Stimulated activated memory B cell treated with anti-CD40 and anti-IgM and Interleukin-4, amounts not matched to agents 10 μg/mL and 1 μg/mL and 100 μg/mL, for 72 hours (primary cell): ENCODE results near the gene GRK5.
"Not testable (repeated sequence)": the region's sequence is repeated elsewhere in the genome, so short reads cannot be mapped to it uniquely, and the experiment has no call there.

Source experiments
- ATAC-seq: fragments of 150-1000 bp; cut with Tn5 transposase; 2 replicates; pipeline ENCODE4 v1.10.0; 2021
- H3K27ac Mint-ChIP-seq: one replicate; pipeline ENCODE4 v1.8.0; 2022; ENCODE audit warnings: mild to moderate bottlenecking, mixed read lengths
- H3K27me3 Mint-ChIP-seq: one replicate; pipeline ENCODE4 v1.8.0; 2022; ENCODE audit warnings: mixed read lengths
- H3K36me3 Mint-ChIP-seq: one replicate; pipeline ENCODE4 v1.8.0; 2022; ENCODE audit warnings: mixed read lengths
- H3K4me1 Mint-ChIP-seq: one replicate; pipeline ENCODE4 v1.8.0; 2022; ENCODE audit warnings: mixed read lengths
- H3K4me3 Mint-ChIP-seq: one replicate; pipeline ENCODE4 v1.8.0; 2022; ENCODE audit warnings: mild to moderate bottlenecking, moderate library complexity, mixed read lengths
- H3K9me3 Mint-ChIP-seq: one replicate; pipeline ENCODE4 v1.8.0; 2022; ENCODE audit warnings: mixed read lengths

Gene GRK5

DNA sequence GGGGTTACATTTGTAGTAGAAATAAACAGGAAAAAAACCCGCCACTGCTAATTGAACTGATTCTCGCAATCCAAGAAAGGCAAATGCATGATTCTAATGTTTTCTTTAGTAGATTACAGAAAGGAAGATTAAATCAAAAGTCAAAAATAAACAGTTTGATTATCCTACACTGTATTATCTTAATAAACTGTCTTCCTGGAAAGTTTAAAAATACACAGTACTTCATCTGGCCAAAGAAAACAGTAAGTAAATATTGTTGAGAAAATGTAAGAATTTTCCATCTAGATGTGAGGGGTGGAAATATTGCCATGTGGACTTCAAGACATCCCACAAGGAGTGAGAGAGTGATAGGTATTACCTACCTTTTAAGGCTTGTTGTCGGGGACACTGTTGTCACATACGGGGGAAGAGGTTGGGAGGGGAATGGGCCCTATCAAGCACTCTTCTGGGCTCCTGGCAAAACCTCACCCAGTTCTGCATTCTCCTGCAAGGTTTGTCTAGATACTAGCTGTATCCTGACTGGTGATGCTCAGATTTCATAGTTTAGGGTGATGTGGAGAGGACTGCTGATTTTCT, 17.8 kb downstream of the GRK5 start:
- H3K27me3 Mint-ChIP-seq = no peaks in the 10 kb centered on the region
- no peak for ATAC-seq
- peaks cover 43% of the 10 kb centered on the region for H3K4me1 Mint-ChIP-seq
- no peak overlapping the region for H3K27ac Mint-ChIP-seq
- H3K36me3 Mint-ChIP-seq = peaks cover 6% of the 10 kb centered on the region
- no peaks in the 10 kb centered on the region for H3K9me3 Mint-ChIP-seq
- H3K4me3 Mint-ChIP-seq = no peak overlapping the region

DNA sequence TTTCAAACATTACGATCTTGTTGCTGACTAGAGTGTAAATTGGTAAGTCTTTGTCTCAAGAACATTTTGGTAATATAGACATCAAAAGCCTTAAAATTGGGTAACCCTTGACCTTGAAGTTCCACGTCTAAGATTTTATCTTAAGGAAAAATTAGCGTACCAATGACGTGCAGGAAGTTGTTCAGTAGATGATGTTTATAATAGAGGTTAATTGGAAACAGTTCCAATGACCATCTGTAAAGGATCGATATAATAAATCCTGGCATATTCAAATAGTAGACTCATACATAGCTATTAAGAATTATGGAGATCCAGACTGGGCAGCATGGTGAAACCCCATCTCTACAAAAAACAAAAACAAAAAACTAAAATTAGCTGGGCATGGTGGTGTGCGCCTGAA, 20.5 kb downstream of the GRK5 start:
- H3K9me3 Mint-ChIP-seq = no peaks in the 10 kb centered on the region
- H3K27ac Mint-ChIP-seq = no peak overlapping the region
- H3K4me1 Mint-ChIP-seq = peaks cover 47% of the 10 kb centered on the region
- H3K27me3 Mint-ChIP-seq = no peaks in the 10 kb centered on the region
- H3K4me3 Mint-ChIP-seq = no peak overlapping the region
- peaks cover 13% of the 10 kb centered on the region for H3K36me3 Mint-ChIP-seq
- no peak for ATAC-seq

DNA sequence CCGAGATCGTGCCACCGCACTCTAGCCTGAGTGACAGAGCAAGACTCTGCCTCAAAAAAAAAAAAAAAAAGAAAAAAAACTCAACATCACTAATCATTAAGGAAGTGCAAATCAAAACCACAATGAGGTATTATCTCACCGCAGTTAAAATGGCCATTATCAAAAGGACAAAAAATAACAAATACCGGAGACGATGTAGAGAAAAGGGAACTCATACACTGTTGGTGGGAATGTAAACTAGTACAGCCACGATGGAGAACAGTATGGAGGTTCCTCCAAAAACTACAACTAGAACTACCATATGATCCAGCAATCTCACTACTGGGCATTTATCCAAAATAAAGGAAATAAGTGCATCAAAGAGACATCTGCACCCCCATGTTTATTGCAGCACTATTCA, 24.3 kb downstream of the GRK5 start:
- peaks cover 76% of the 10 kb centered on the region for H3K4me1 Mint-ChIP-seq
- no peaks in the 10 kb centered on the region for H3K27me3 Mint-ChIP-seq
- H3K27ac Mint-ChIP-seq = no peak overlapping the region
- H3K4me3 Mint-ChIP-seq = no peak overlapping the region
- ATAC-seq = no peak
- peaks cover 13% of the 10 kb centered on the region for H3K36me3 Mint-ChIP-seq
- H3K9me3 Mint-ChIP-seq = no peaks in the 10 kb centered on the region

- not testable (repeated sequence) for H3K27me3 Mint-ChIP-seq, H3K9me3 Mint-ChIP-seq, ATAC-seq, H3K4me3 Mint-ChIP-seq
- Mint-ChIP-seq H3K4me1 (peaks cover 84% of the 10 kb centered on the region), H3K36me3 (peaks cover 13% of the 10 kb centered on the region), H3K27ac (peak overlapping the region; percentile 73)
Measured at GRCh38 chr10:119232439-119232838, 25.1 kb downstream of the GRK5 start.

- peaks cover 13% of the 10 kb centered on the region for H3K36me3 Mint-ChIP-seq
Measured at GRCh38 chr10:119233123-119233820, 25.9 kb downstream of the GRK5 start.

DNA sequence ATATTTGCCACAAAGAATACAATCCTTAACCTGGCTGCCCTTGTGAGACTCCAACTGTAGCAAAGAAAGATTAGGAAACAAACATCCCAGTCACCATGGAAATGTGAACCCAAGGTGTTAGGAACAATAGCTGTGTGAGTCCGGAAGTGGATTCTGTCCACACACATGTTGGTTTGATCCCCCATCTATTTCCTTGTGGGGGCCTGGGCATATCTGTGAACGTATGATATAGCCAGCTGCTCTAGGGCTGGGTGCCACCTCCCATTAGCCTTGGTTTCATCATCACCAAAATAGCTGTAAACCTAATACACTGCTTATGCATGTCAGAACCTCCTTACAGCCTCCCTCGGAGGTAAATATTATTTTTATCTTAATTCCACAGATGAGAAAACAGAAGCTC, 26.4 kb downstream of the GRK5 start:
- Mint-ChIP-seq H3K4me3 (no peak overlapping the region), H3K27me3 (no peaks in the 10 kb centered on the region), H3K9me3 (no peaks in the 10 kb centered on the region), H3K4me1 (peaks cover 89% of the 10 kb centered on the region), H3K27ac (peak overlapping the region; percentile 73), H3K36me3 (peaks cover 13% of the 10 kb centered on the region)
- ATAC-seq = no peak

More at GRCh38 chr10:119233123-119233820, 25.9 kb downstream of the GRK5 start:
- no peak for ATAC-seq
- H3K27me3 Mint-ChIP-seq = no peaks in the 10 kb centered on the region
- H3K4me1 Mint-ChIP-seq = peaks cover 90% of the 10 kb centered on the region
- peak overlapping the region; percentile 73 for H3K27ac Mint-ChIP-seq
- no peaks in the 10 kb centered on the region for H3K9me3 Mint-ChIP-seq
- H3K4me3 Mint-ChIP-seq = no peak overlapping the region

- Mint-ChIP-seq H3K9me3 (peaks cover 2% of the 10 kb centered on the region), H3K36me3 (peaks cover 6% of the 10 kb centered on the region), H3K27me3 (no peaks in the 10 kb centered on the region), H3K4me1 (peaks cover 77% of the 10 kb centered on the region), H3K4me3 (no peak overlapping the region), H3K27ac (peak overlapping the region; percentile 73)
- ATAC-seq = no peak
Measured at GRCh38 chr10:119235356-119235755, 28.0 kb downstream of the GRK5 start.

GRCh38 chr10:119237722-119238436, 30.5 kb downstream of the GRK5 start:
- Mint-ChIP-seq H3K9me3 (peaks cover 2% of the 10 kb centered on the region), H3K27me3 (no peaks in the 10 kb centered on the region), H3K4me3 (no peak overlapping the region), H3K27ac (peak overlapping the region; percentile 63), H3K36me3 (no peaks in the 10 kb centered on the region), H3K4me1 (peaks cover 77% of the 10 kb centered on the region)
- no peak for ATAC-seq

GRCh38 chr10:119238577-119238976, 31.2 kb downstream of the GRK5 start:
- Mint-ChIP-seq H3K27ac (peak overlapping the region; percentile 63), H3K36me3 (no peaks in the 10 kb centered on the region), H3K27me3 (no peaks in the 10 kb centered on the region), H3K9me3 (peaks cover 2% of the 10 kb centered on the region), H3K4me1 (peaks cover 75% of the 10 kb centered on the region), H3K4me3 (no peak overlapping the region)
- ATAC-seq = no peak

DNA sequence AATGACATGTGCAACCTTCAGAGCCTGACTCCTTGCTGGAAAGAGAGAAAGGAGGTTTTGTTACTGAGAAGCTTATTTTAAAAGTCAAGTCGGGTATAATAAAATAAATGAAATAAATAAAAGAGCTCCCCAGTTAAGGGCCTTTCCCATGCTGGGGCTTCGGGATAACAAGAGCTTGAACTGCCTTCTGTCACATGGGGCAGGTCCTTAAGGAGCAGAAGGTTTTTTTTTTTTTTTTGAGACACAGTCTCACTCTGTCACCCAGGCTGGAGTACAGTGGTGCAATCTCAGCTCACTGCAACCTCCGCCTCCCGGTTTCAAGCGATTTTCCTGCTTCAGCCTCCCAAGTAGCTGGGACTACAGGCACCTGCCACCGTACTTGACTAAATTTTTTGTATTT, 31.6 kb downstream of the GRK5 start:
- not testable (repeated sequence) for ATAC-seq, H3K27me3 Mint-ChIP-seq, H3K36me3 Mint-ChIP-seq, H3K4me3 Mint-ChIP-seq, H3K9me3 Mint-ChIP-seq
- H3K27ac Mint-ChIP-seq = peak overlapping the region; percentile 63
- peaks cover 72% of the 10 kb centered on the region for H3K4me1 Mint-ChIP-seq

DNA sequence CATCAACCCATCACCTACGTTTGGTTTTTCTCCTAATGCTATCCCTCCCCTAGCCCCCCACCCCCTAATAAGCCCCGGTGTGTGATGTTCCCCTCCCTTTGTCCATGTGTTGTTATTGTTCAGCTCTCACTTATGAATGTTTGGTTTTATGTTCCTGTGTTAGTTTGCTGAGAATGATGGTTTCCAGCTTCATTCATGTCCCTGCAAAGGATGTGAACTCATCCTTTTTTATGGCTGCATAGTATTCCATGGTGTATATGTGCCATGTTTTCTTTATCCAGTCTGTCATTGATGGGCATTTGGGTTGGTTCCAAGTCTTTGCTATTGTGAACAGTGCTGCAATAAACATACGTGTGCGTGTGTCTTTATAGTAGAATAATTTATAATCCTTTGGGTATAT, 32.3 kb downstream of the GRK5 start:
- H3K4me1 Mint-ChIP-seq = peaks cover 68% of the 10 kb centered on the region
- H3K27ac Mint-ChIP-seq, H3K36me3 Mint-ChIP-seq, ATAC-seq, H3K9me3 Mint-ChIP-seq, H3K4me3 Mint-ChIP-seq, H3K27me3 Mint-ChIP-seq: not testable (repeated sequence)

DNA sequence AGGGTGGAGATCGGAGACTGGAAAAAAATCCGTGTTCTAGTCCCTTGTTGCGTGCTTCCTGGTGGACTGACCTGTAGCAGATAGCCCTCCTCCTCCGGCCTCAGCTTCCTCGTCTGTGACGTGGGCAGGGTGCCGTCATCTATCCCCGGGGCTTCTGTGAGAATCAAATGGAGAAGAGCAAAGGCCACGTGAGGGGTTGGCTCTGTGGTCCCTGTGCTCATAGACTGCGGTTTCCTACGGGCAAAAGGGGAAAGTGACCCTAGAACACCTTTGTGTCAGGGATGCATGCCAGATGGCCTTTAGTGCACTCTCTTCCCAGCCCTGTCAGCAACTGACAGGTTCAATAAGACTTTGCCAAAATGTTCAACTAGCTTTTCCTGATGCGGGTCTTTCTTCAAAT, 33.7 kb downstream of the GRK5 start:
- H3K4me1 Mint-ChIP-seq = peaks cover 60% of the 10 kb centered on the region
- H3K27ac Mint-ChIP-seq = no peak overlapping the region
- no peaks in the 10 kb centered on the region for H3K27me3 Mint-ChIP-seq
- no peak overlapping the region for H3K4me3 Mint-ChIP-seq
- no peaks in the 10 kb centered on the region for H3K36me3 Mint-ChIP-seq
- peaks cover 2% of the 10 kb centered on the region for H3K9me3 Mint-ChIP-seq
- no peak for ATAC-seq

DNA sequence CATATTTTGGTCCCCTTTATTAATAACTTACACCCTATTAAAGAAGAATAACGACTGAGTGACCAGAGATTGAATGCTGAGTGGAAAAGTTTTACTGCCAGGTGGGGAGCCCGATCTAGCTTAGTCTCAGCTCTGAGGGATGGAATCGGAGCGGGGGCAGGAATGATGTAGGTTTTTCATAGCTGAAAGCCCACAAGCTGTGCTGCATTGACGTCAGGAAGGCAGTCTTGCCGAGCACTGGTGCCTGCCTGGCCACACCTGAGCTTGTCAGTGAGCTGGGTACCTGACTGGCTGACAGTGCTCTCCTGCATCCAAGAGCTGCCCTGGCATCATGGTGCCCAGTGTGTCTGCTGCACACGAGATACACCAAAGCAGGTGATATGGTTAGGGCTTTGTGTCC, 34.8 kb downstream of the GRK5 start:
- H3K27ac Mint-ChIP-seq = no peak overlapping the region
- H3K36me3 Mint-ChIP-seq = no peaks in the 10 kb centered on the region
- H3K4me3 Mint-ChIP-seq = no peak overlapping the region
- H3K27me3 Mint-ChIP-seq = no peaks in the 10 kb centered on the region
- H3K4me1 Mint-ChIP-seq = peaks cover 56% of the 10 kb centered on the region
- peaks cover 2% of the 10 kb centered on the region for H3K9me3 Mint-ChIP-seq
- ATAC-seq = no peak

DNA sequence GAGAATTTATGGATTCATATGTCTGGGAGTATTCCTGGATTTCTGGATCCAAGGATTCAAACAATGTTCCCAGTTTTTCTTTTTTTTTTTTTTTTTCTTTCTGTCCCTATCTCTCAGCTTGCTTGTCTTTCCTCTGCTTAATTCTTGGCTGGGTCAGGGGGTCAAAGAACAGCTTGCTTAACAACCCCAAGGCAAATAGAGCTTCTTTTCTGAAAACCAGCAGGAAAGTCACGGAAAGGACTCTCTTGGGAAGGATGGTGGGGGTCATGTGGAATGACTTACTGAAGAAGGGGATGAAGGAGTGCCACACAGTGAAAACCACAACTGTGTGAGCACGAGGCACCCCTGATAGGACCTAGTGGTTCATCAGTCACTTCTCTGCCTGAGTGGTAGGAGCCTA, 36.1 kb downstream of the GRK5 start:
- Mint-ChIP-seq H3K4me1 (peaks cover 43% of the 10 kb centered on the region), H3K4me3 (no peak overlapping the region), H3K27me3 (no peaks in the 10 kb centered on the region), H3K27ac (peak overlapping the region; percentile 22), H3K36me3 (no peaks in the 10 kb centered on the region), H3K9me3 (peaks cover 2% of the 10 kb centered on the region)
- ATAC-seq = no peak

GRCh38 chr10:119243967-119244366, 36.6 kb downstream of the GRK5 start:
- H3K36me3 Mint-ChIP-seq = no peaks in the 10 kb centered on the region
- H3K27me3 Mint-ChIP-seq = no peaks in the 10 kb centered on the region
- H3K27ac Mint-ChIP-seq = peak overlapping the region; percentile 22
- peaks cover 2% of the 10 kb centered on the region for H3K9me3 Mint-ChIP-seq
- H3K4me3 Mint-ChIP-seq = no peak overlapping the region
- H3K4me1 Mint-ChIP-seq = peaks cover 40% of the 10 kb centered on the region
- ATAC-seq = no peak

DNA sequence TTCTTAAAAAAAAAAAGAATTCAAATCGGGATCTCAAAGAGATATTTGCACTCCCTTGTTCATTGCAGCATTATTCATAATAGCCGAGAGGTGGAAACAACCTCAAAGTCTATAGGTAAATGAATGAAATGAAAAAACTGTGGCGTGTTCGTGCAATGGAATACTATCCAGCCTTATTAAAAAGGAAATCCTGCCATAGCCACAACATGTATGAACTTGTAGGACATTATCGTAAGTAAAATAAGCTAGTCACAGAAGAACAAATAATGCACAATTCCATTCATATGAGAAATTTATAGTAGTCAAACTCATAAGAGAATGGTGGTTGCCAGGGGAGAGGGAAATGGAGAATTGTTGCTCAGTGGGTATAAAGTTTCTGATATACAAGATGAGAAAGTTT, 37.9 kb downstream of the GRK5 start:
- no peaks in the 10 kb centered on the region for H3K9me3 Mint-ChIP-seq
- H3K27ac Mint-ChIP-seq = no peak overlapping the region
- H3K36me3 Mint-ChIP-seq = no peaks in the 10 kb centered on the region
- H3K4me1 Mint-ChIP-seq = peaks cover 45% of the 10 kb centered on the region
- no peak overlapping the region for H3K4me3 Mint-ChIP-seq
- ATAC-seq = no peak
- no peaks in the 10 kb centered on the region for H3K27me3 Mint-ChIP-seq
